Middle frontal gyrus (tissue), 1 donor: ENCODE results near the gene ZNF3.

Source experiments
- DNase-seq: peaks from one replicate; pipeline ENCODE4 v3.0.0-alpha.2; 2015; ENCODE audit warnings: low spot score; ENCODE audit errors: extremely low spot score

The ZNF3 gene

DNA sequence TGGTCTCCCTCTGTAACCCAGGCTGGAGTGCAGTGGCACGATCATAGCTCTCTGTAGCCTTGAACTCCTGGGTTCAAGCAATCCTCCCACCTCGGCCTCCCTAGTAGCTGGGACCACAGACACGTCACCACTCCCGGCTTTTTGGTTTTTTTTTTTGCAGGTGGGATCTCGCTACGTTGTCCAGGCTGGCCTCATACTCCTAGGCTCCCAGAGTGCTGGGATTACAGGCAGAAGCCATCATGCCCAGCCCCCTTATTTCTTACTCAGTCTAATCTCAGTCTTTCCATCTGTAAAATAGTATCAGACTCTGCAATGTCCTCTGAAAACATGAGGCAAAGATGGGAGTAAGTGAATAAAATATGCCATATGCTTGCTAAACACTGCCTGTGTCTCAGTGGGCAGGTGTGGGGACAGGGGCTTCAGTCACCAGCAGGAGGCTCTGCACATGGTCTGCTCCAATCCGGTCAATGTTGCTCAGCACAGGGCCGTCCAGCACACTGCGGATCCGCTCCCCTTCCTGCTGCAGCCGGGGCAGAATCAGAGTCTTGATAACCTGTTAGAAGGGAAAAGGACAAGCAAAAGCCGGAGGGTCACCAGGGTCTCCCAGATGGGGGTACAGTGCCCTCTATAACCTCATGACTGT, 28.1 kb upstream of the ZNF3 start:
- no peak for DNase-seq

DNA sequence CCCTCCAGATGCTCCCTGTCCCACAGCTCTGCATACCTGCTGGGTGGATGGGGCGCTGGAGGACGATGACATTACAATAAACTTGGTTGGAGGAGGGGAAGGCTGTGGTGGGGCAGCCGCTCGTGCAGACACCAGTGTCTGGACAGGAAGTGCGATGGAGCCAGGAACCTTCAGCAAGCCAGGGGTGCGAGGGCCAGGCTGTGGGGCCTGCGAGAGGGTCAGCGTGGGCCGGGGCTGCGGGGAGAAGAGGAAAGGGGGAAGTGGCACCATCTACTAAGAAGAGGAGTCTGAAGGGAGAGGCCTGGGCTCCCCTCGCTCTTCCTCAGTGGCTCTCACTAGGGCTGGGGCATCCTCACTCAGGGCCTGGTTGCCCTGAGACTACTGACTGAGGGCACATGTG, 26.4 kb upstream of the ZNF3 start:
- no peak for DNase-seq

DNA sequence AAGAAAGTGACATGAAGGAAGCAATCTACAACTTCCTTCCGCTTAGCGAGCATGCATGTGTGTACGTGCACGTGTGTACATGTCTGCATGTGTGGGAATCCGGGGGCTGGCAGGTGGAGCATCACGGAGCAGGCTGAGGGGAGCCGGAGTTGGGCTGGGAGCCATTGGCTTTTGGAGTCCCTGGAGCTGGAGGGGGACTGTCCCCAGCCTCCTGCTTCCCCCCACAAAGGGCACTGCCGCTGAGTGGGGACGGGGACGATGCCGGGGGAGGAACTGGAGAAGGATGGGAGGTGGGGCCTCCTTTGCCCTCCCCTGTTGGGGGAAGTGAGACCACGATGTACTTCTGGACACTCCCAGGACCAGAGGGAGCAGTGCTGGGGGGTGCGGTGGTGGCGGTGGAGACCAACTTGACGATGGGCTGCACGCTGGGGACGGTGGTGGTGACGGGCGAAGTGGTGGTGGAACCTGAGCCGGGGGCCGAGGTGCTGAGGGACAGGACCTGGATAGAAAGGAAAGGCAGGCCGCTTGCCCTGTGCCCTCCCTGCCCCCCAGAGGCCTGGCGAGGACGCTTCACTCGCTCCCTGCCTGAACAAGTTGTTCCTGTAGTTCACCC, 25.7 kb upstream of the ZNF3 start:
- no peak for DNase-seq

DNA sequence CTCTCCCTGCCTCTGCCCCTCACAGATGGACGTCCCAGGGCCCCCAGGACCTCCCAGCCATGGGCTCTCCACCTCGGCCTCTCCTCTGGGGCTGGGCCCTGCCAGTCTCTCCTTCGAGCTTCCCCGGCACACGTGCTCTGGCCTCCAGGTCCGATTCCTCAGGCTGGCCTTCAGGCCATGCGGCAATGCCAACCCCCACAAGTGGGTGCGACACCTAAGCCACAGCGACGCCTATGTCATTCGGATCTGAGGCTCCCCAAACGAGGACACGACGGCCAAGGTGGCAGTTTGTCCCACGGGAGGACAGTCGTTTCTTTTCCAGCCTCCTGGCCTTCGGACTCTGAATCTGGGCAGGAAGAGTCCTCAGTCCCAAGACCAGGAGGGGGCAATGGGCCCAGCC, 25.1 kb upstream of the ZNF3 start:
- DNase-seq = no peak

DNA sequence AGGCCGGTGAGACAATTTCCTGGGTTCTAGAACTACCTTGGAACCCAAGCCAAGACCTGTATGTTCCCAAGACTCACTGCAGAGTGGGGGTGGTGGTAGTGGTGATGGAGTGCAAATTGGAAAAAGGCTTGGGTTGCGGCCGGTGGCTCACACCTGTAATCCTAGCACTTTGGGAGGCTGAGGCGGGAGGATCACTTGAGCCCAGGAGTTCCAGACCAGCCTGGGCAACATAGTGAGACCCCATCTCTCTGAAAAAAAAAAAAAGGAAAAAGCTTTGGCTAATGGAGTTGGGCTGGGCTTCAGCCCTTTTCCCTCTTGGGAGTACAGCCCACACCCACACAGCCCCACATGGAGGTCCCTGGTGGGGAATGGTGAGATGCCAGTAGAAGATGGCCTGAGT, 24.0 kb upstream of the ZNF3 start:
- no peak for DNase-seq

DNA sequence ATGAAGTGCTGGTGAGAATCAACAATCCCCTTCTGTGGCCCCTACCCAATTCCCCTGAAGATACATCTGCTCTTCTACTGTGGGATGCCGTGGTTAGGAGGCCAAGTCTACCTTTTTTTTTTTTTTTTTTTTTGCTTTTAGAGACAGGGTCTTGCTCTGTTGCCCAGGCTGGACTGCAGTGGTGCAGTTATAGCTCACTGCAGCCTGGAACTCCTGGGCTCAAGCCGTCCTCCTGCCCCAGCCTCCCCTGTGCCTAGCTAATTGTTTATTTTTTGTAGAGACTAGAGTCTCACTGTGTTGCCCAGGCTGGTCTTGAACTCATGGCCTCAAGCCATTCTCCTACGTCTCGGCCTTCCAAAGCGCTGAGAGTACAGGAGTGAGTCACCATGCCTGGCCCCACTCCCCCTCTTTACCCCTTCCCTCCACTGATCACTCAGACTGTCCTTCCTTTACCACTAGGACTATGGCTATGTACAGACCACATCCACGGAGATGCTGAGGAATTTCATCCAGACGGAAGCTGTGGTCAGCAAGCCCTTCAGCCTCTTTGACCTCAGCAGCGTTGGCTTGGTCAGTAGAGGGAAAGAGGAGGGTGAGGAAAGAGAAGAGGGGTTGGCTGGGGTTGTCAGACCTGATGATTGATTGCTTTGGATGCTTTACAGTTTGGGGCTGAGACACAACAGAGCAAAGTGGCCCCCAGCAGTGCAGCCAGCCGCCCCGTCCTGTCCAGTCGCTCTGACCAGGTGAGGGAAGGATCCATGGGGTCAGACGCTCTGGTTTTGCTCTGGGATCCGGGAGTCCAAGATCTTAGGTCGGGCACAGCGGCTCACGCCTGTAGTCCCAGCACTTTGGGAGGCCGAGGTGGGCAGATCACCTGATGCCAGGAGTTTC, 21.7 kb upstream of the ZNF3 start:
- no peak for DNase-seq

DNA sequence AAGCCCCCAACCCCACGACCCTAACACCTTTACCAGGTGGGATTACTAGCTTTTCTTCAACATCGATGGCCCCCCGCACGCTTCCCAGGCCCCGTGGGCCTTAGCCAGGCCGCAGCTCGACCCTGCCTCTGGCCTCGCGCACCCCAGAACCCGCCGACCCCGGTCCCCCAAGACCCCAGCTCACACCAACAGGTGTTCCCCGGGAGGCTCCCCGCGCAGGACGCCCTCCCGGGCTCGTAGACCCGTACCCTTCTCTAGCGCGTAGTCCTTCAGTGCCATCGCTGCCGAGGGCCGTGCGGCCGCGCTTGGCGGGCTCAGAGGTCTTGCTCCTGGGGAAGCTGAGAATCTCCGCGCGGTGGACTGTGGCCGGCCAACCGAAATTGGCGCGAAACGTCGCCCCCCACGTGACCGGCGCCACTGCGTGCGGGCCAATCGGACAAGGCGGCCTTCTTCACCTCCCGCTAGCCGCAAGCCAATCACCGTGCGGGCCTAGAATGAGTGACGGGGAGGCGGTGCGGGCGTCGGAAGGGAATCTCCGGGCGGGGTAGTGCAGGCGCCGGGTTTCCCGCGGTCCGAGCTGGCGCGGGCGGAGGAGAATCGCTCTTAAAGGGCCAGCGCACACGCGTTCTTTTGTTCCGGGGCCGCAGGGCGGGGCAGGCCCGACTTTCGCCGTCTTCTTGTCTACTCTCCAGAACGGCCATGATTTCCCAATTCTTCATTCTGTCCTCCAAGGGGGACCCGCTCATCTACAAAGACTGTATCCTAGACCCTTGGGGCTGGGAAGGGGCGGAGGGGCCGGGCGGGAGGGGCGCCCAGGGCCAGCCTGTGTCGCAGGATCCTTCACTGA, 19.7 kb upstream of the ZNF3 start, which contains the start of the genes AP4M1 and MCM7:
Gene AP4M1 (plus strand): TSS at position 628 of the 847 bp plus-strand sequence. CDS start 72 bp downstream, at position 700.
Gene MCM7 (minus strand): TSS at position 382 of the 847 bp plus-strand sequence. CDS start 103 bp downstream, at position 279.
- DNase-seq = peak; percentile 99

DNA sequence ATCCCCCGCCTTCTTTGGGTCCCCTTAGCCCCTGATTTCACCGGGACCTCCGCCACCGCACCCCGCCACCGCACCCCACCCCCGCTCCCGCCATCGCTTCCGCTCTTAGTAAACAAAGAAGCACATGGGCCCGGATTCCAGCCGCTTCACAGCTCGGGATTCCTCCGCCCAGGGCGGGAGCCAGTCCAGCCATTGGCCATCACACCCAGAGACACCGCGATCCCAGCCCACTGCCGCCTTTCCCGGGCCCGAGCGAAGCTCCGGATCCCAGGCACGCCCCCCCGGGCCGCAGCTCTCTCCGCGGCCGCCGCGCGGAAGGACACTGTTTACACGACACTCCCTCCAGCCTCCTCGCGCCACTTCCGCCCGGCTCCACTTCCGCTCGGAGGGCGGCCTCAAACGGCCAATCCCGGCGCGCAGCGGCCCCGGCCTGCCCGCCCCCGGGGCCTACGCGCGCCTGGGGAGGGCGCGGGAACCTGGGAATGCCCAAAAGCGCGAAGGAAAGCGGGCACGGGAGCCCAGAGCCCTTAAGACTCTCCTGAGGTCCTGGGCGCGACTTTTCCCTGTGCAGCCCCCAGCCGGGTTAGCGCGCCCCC, 19.0 kb upstream of the ZNF3 start:
- DNase-seq = peak; percentile 93

DNA sequence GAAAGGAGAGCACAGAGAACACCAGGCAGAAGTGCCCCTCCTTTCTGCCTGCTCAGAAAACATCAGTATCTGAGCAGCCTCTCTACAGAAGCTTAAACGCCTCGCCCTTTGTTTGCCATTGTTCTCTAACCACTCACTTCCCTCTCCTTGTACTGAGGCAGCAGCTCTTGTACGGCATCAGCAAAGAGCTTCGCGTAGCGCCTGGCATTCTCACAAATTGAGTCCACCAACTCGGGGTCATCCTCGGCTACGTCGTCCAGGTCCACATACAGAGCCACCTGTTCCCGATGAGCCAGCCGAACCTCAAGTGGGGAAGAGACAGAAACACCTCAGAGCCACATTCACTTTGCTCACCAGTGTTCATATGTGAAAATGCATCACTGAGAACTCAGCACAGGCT, 17.9 kb upstream of the ZNF3 start:
- DNase-seq = no peak

DNA sequence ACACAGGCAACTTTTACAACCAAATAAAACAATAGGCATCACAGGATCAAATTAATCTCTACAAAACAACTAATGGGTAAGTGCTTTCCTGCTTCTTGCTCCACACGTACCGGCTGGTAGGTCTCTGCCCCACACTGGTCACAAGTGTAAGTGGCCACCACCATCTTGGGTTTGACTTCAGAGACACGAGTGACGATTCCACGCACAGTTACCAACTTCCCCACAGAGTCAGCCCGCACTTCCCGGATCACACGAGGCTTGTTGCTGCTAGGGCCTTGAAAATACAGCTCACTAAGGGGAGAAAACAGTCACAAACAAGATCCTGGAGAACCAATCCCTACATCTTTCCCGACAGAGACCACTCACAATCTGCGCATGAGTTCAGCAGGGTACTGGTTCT, 17.4 kb upstream of the ZNF3 start:
- DNase-seq = no peak

DNA sequence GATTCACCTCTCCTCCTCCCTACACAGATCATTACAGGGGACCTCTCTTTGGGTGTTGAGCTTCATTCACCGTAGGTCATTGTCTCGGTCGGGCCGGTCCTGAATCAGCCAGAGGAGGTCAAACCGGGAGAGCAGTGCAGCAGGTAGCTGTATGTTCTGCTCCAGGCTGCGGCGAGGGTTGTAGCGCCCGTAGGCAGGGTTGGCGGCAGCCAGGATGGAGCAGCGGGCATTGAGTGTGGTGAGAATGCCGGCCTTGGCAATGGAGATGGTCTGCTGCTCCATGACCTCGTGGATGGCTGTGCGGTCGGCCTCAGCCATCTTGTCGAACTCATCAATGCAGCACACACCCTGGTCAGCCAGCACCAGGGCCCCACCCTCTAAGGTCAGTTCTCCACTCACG, 14.2 kb upstream of the ZNF3 start:
- DNase-seq = no peak

DNA sequence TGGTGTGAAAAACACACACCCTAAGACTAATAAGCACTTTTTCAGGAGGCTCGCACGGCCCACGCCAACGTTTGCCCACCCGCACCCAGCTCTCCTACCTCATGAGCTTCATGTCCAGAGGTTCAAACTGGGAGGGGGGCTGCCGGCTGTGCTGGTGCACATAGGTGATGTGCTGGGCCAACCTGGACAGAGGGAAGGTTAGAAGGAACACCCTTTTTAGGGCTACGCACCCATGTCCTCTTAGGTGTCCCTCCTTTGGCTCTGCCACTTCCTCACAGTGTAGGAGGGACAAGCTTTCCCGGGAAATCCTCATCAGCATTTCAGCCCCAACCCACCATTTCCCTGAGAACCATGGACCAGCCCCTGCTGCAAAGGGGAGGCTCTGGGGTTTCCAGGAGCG, 13.8 kb upstream of the ZNF3 start:
- no peak for DNase-seq

DNA sequence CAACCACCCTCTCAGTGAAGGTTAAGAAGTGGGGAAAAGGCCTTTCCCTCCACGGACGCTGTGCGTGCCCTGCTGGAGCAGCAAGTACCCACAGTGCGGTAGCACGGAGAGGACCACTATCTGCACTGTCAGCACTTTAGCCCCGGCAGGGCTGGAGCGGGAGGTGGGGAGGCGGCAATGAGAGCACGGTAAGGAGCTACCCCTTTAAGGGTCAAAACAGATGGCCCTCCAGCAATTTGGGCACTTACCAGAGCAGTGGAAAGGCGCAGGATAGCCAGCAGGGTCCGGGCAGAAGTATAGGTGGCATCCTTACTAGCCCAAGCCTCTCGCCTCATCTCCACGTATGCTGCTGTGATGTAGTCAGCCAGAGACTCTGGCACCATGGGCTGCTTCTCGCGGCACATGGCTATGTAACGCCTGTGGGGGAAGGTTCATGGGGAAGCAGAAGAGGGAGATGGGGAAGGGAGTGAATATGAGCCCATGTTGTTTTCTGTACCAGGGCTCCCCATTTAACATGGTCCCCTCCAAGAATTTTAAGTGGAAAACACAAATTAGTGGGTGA, 12.5 kb upstream of the ZNF3 start:
- DNase-seq = no peak

DNA sequence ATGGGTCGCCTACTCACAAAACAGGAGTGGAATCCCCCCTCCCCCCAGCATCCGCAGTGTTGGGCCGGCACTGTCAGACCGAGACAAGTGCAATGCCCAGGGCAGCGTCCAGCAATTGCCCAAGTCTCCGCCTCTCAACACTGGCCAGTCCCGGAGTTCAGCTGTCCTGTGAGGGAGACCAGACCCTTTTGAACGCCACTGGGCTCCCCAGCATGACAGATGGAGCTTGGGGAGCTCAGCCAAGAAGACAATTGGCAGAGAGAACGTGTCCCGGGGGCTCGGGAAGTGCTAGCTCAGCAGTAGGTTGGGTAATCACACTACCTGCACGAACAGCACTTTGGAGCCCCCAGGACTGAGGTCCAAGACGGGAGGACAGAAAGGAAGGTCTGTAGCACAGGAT, 12.0 kb upstream of the ZNF3 start:
- no peak for DNase-seq

DNA sequence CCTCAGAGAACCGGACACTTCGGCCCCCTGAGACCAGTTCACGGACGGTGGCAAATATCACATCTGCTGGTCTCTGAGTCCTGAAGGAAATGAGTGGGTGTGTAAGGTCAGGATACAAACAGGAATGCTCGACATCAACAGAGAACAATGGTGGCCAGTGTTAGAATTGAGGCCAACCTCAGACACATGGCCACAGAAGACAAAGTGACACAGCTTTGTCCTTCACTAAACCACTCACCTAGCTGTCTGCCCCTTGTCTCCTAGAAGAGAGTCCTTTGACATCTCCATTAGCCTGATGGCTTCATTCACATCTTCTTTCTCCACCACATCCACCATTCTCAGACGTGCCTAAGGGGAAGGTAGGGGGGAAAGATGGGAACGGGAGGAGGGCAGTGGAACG, 11.5 kb upstream of the ZNF3 start:
- DNase-seq = no peak

DNA sequence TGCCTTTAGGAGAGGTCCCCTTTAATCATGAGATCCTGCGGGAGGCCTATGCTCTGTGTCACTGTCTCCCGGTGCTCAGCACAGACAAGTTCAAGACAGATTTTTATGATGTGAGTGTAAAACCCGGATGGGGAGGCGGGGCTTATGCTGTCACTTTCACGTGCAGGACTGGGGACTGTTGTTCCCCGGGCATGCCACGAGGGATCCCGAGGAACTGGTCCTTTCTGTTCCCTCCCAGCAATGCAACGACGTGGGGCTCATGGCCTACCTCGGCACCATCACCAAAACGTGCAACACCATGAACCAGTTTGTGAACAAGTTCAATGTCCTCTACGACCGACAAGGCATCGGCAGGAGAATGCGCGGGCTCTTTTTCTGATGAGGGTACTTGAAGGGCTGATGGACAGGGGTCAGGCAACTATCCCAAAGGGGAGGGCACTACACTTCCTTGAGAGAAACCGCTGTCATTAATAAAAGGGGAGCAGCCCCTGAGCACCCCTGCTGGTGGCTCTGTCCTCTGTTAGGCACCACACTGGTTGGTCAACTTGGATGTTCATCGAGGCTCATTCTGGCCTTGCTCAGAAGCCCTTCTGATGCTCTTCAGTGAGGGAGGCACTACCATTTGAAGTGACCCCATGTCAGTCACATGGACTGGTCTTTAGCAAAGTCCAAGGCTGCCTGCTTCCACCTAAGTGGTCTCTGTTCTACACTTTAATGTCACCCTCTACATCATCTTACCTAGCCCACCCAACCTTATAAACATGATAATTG, 10.1 kb upstream of the ZNF3 start:
- DNase-seq = no peak

DNA sequence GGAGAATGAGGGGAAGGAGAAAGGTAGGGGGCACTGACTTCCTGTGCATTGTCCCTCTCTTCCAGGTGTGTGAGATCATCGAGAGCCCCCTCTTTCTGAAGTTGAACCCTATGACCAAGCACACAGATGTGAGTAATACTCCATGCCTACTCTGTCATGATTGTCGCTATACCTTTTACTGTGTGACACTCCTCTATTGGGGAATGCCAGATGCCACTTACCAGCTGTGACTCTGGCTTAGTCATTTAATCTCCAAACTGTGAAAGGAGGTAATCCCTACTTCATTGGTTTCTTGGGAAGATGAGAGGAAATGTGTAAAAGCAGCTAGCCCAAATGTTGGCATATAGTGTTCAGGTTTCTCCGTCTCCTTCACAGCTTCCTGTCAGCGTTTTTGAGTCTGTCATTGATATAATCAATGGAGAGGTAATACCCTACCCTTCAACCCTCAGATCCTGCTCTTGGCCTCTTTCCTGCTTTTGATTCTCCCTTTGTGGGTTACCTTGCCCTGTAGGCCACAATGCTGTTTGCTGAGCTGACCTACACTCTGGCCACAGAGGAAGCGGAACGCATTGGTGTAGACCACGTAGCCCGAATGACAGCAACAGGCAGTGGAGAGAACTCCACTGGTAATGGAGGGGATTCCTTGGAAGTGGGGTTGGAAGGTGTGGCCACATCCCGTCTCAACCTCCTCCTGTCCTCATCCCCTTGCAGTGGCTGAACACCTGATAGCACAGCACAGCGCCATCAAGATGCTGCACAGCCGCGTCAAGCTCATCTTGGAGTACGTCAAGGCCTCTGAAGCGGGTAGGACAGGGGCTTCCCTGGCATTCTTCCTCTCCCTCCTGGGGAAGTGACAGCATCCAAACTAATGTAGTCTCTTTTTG, 9.2 kb upstream of the ZNF3 start:
- DNase-seq = no peak

DNA sequence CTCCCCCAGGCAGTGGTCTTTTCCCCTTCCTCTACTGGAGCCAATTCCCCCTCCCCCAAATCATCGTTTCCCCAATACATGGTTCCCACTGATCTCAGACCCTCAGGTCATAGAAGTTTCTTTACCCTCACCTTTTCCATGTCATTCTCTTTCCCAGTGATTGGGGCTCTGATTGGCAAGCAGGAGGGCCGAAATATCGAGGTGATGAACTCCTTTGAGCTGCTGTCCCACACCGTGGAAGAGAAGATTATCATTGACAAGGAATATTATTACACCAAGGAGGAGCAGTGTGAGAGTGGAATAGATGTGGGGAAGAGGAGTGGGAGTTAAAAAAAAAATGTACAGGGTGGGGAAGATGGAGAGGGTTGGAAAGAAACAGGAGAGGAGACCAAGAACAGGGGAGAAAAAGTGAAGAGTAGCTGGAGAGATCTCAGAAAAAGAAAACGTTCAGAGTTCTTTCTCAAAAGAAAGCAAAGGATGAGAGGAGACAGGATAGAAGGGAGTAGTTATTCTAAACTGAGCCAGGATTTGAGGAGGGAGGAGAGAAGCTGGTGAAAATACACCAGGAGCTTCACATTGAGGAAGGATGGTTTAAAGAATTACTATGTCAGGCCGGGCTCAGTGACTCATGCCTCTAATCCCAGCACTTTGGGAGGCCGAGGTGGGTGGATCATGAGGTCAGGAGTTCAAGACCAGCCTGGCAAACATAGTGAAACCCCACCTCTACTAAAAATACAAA, 8.1 kb upstream of the ZNF3 start:
- no peak for DNase-seq
